Fibroblast of villous mesenchyme (primary cell): Measurements from ENCODE around the gene HBD. TPM values are rescaled to one million over a fixed set of nuclear protein-coding genes. Genes with fewer than 3 reads are reported as not detected.

Experiments used
- DNase-seq: peaks from one replicate; pipeline ENCODE4 v3.0.0-alpha.2; 2010; ENCODE audit warnings: low read depth
- H3K4me3 ChIP-seq: 2 replicates; pipeline ENCODE4 v1.5.1; 2011; ENCODE audit warnings: low read depth, mild to moderate bottlenecking, low read length
- total RNA-seq: library from RNA; depleted of rRNA; stranded (reverse); fragments of >200 nt; gene quantifications from 2 replicates; pipeline ENCODE4 v1.2.3, GENCODE V29; 2012
- TF ChIP-seq, protein P1 (sequence below): IDR thresholded peaks from 2 replicates; pipeline ENCODE4 v1.5.1; 2012; ENCODE audit warnings: low read depth, mild to moderate bottlenecking, low read length; ENCODE audit not compliant: insufficient read depth

HBD gene
- total RNA-seq, 1 donor = 0.43 TPM

DNA sequence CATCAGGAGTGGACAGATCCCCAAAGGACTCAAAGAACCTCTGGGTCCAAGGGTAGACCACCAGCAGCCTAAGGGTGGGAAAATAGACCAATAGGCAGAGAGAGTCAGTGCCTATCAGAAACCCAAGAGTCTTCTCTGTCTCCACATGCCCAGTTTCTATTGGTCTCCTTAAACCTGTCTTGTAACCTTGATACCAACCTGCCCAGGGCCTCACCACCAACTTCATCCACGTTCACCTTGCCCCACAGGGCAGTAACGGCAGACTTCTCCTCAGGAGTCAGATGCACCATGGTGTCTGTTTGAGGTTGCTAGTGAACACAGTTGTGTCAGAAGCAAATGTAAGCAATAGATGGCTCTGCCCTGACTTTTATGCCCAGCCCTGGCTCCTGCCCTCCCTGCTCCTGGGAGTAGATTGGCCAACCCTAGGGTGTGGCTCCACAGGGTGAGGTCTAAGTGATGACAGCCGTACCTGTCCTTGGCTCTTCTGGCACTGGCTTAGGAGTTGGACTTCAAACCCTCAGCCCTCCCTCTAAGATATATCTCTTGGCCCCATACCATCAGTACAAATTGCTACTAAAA lies 7.5 kb downstream of the HBD start, which contains the start of gene HBB:
Gene HBB (minus strand): TSS at position 340 of the 579 bp plus-strand sequence. CDS start 50 bp downstream, at position 290.
- DNase-seq = no peak
- TF ChIP-seq, protein P1, sequence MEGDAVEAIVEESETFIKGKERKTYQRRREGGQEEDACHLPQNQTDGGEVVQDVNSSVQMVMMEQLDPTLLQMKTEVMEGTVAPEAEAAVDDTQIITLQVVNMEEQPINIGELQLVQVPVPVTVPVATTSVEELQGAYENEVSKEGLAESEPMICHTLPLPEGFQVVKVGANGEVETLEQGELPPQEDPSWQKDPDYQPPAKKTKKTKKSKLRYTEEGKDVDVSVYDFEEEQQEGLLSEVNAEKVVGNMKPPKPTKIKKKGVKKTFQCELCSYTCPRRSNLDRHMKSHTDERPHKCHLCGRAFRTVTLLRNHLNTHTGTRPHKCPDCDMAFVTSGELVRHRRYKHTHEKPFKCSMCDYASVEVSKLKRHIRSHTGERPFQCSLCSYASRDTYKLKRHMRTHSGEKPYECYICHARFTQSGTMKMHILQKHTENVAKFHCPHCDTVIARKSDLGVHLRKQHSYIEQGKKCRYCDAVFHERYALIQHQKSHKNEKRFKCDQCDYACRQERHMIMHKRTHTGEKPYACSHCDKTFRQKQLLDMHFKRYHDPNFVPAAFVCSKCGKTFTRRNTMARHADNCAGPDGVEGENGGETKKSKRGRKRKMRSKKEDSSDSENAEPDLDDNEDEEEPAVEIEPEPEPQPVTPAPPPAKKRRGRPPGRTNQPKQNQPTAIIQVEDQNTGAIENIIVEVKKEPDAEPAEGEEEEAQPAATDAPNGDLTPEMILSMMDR = no peak
- no peak within 1 kb of the TSS for H3K4me3 ChIP-seq

DNA sequence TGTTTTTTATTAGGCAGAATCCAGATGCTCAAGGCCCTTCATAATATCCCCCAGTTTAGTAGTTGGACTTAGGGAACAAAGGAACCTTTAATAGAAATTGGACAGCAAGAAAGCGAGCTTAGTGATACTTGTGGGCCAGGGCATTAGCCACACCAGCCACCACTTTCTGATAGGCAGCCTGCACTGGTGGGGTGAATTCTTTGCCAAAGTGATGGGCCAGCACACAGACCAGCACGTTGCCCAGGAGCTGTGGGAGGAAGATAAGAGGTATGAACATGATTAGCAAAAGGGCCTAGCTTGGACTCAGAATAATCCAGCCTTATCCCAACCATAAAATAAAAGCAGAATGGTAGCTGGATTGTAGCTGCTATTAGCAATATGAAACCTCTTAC lies 8.8 kb downstream of the HBD start:
- DNase-seq = no peak
- no peak overlapping the region for H3K4me3 ChIP-seq
- TF ChIP-seq, protein P1 = no peak

DNA sequence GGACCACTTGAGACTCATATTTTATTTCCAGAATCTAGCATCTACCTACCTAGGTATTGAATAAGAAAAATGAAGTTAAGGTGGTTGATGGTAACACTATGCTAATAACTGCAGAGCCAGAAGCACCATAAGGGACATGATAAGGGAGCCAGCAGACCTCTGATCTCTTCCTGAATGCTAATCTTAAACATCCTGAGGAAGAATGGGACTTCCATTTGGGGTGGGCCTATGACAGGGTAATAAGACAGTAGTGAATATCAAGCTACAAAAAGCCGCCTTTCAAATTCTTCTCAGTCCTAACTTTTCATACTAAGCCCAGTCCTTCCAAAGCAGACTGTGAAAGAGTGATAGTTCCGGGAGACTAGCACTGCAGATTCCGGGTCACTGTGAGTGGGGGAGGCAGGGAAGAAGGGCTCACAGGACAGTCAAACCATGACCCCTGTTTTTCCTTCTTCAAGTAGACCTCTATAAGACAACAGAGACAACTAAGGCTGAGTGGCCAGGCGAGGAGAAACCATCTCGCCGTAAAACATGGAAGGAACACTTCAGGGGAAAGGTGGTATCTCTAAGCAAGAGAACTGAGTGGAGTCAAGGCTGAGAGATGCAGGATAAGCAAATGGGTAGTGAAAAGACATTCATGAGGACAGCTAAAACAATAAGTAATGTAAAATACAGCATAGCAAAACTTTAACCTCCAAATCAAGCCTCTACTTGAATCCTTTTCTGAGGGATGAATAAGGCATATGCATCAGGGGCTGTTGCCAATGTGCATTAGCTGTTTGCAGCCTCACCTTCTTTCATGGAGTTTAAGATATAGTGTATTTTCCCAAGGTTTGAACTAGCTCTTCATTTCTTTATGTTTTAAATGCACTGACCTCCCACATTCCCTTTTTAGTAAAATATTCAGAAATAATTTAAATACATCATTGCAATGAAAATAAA lies 9.5 kb downstream of the HBD start:
- no peak for DNase-seq
- TF ChIP-seq, protein P1 = no peak

DNA sequence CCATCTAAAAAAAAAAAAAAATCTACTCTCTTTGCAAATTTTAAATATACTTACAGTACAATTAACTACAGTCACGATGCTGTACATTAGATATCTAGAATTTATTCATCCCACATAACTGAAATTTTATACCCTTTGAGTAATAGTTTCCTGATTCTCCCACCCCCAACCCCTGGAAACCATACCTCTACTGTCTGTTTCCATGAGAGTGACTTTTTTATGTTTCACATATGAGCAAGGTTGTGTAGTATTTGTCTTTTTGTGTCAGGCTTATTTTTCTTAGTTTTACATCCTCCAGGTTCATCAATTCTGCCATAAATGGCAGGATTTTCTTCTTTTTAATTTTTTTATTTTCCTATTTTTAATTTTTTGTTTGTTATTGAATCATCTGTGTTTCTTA lies 10.6 kb downstream of the HBD start:
- no peak overlapping the region for H3K4me3 ChIP-seq
- DNase-seq = no peak
- TF ChIP-seq, protein P1 = no peak

More for the DNA sequence above, 9.5 kb downstream of the HBD start:
- no peak overlapping the region for H3K4me3 ChIP-seq

DNA sequence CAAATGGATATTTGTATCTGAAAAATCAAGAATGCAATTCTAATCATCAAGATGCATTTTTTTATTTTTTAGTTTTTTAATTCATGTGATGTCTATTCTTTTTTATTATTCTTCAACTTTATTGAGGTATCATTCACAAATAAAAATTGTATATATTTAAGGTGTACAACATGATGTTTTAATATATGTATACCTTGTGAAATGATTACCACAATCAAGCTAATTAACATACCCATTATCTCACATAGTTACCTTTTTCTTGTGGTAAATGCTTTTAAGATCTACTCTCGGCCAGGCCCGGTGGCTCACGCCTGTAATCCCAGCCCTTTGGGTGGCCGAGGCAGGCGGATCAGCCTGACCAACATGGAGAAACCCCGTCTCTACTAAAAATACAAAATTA lies 11.1 kb downstream of the HBD start:
- TF ChIP-seq, protein P1 = no peak
- no peak for DNase-seq

DNA sequence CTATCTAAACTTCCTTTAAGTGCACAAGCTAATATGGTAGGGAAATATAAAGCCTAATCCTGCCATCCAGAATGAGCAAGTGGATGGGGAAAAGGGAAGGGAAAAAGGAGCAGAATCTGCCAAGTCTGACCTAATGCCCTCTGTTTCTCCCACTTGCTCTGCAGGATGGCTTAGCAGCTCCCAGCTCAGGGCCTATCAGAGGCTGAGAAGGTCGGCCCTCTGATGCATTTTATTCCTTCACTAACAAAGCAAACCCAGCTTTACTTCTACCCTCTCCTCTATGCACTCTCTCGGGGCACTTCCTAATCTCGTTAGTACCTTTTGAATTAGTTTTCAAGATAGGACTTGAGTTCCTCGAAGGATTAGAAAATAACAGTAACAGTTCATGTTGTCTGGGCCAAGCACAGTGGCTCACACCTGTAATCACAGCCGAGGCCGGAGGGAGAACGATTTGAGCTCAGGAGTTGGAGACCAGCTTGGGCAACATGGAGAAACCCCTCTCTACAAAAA lies 23.9 kb downstream of the HBD start:
- TF ChIP-seq, protein P1 = no peak
- no peak for DNase-seq
- H3K4me3 ChIP-seq = no peak overlapping the region

More for the DNA sequence above, 11.1 kb downstream of the HBD start:
- no peak overlapping the region for H3K4me3 ChIP-seq
